HCEC 1CT (cell line): ENCODE data around the gene IQGAP1.
"Not testable (repeated sequence)": the region's sequence is repeated elsewhere in the genome, so short reads cannot be mapped to it uniquely, and the experiment has no call there.

Experiments
- DNase-seq: peaks from one replicate; pipeline ENCODE4 v3.0.0-alpha.2; 2017

The IQGAP1 gene

GRCh38 chr15:90410316-90410715, 22.3 kb downstream of the IQGAP1 start:
- DNase-seq, result not testable (repeated sequence)

DNA sequence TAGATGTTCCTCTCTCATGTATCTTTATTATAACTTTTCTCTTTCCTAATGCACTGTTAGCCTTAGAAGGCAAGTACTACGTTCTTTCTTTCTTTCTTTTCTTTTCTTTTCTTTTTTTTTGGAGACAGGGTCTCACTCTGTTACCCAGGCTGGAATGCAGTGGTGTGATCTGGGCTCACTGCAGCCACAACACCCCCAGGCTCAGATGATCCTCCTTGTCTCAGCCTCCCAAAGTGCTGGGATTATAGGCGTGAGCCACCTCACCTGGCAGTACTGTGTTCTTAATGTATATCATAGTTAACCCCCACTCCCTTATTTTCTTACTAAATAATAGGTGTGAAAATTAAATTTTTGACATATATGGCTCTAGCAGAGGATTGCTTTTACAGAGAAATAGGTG, 23.1 kb downstream of the IQGAP1 start:
- no peak for DNase-seq

- peak; percentile 56 for DNase-seq
Measured at GRCh38 chr15:90412356-90413194, 24.5 kb downstream of the IQGAP1 start.

GRCh38 chr15:90413411-90414379, 25.7 kb downstream of the IQGAP1 start:
- peak; percentile 63 for DNase-seq

GRCh38 chr15:90414408-90415028, 26.5 kb downstream of the IQGAP1 start:
- DNase-seq, result peak; percentile 75

DNA sequence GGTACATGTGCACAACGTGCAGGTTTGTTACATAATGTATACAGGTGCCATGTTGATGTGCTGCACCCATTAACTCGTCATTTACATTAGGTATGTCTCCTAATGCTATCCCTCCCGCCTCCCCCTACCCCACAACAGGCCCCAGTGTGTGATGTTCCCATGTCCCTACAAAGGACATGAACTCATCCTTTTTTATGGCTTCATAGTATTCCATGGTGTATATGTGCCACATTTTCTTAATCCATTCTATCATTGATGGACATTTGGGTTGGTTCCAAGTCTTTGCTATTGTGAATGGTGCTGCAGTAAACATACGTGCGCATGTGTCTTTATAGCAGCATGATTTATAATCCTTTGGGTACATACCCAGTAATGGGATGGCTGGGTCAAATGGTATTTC, 28.0 kb downstream of the IQGAP1 start:
- DNase-seq, result not testable (repeated sequence)

- no peak for DNase-seq
Measured at GRCh38 chr15:90418627-90419026, 30.6 kb downstream of the IQGAP1 start.

GRCh38 chr15:90419206-90419605, 31.2 kb downstream of the IQGAP1 start:
- peak; percentile 44 for DNase-seq

DNA sequence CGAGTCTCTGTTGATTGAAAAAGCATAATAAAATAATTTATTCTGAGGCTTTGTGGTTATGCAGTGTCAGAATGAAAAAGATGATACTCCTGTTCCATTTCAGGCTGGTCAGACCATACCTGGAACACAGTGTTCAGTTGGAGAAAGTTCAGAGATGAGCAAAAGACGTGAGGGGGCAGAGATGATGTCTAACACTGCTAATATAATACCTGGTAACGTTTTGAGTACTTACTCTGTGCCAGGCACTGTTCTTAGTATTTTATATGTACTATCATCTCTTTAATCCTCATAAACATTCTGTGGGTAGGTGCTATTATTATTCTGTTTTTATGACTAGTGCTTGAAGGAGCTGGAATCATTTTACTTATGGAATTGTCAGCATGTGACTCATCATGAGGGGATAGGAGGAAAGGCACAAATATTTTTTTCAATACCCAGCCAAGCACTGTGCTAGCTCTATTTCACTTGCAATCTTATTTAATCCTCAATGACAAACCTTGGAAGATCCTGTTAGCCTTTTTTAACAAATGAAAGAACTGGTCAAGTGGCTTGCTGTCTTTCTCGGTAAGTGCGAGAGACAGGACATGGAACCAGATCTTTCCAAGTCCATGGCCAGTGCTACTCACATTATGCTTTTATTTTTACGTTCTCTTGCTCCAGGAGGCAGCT, 31.8 kb downstream of the IQGAP1 start:
- peak; percentile 93 for DNase-seq

GRCh38 chr15:90420451-90420850, 32.4 kb downstream of the IQGAP1 start:
- no peak for DNase-seq

DNA sequence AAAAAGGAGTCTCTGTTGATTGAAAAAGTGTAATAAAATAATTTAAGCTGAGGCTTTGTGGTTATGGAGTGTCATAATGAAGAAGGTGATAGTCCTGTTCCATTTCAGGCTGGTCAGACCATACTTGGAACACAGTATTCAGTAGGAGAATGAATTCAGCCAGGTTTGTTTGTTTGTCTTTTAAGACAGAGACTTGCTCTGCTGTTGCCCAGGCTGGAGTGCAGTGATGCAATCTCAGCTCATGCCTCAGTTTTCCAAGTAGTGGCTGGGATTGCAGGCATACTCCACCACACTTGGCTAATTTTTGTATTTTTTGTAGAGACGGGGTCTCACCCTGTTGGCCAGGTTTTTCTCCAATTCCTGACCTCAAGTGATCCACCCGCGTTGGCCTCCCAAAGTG, 33.5 kb downstream of the IQGAP1 start:
- no peak for DNase-seq

DNA sequence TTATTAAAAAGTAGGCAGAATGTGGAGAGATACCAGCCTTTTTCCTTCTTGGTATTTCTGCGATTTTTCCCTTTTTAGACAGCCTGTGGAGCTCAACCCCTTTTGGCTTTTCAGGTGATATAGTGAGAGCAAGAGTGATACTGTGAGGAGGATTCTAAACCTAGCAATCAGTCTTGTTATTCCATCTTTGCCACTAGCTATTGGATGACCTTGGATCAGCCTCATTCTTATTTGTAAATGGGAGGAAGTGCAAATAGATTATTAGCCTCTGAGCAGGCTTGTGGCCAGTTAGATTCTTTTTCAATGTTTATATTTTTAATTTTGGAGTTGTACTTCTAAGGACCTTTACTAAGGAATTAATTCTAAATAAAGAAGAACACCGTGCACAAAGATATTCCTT, 34.0 kb downstream of the IQGAP1 start:
- no peak for DNase-seq

GRCh38 chr15:90422936-90423335, 34.9 kb downstream of the IQGAP1 start:
- no peak for DNase-seq

GRCh38 chr15:90423801-90424319, 35.8 kb downstream of the IQGAP1 start:
- no peak for DNase-seq

- no peak for DNase-seq
Measured at GRCh38 chr15:90425726-90426346, 37.8 kb downstream of the IQGAP1 start.

DNA sequence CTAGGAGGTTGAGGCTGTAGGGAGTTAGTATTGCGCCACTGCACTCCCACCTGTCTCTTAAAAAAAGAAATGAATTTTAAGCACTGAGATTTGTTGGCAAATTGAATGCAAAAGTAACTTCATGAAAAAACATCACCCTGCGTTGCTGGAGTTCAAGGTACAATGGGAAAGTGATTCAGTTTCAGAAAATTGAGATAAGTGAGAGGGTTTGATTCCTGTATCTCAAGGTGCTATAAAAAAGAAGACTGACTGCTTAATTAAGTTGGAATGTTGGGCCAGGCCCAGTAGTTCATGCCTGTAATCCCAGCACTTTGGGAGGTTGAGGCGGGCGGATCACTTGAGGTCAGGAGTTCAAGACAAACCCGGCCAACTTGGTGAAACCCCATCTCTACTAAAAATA, 39.1 kb downstream of the IQGAP1 start:
- no peak for DNase-seq

GRCh38 chr15:90432253-90432652, 44.2 kb downstream of the IQGAP1 start:
- DNase-seq, result no peak

- DNase-seq, result no peak
Measured at GRCh38 chr15:90435652-90436337, 47.8 kb downstream of the IQGAP1 start.

- no peak for DNase-seq
Measured at GRCh38 chr15:90436952-90437351, 48.9 kb downstream of the IQGAP1 start.

- DNase-seq, result no peak
Measured at GRCh38 chr15:90437516-90437915, 49.5 kb downstream of the IQGAP1 start.

- no peak for DNase-seq
Measured at GRCh38 chr15:90439946-90440345, 51.9 kb downstream of the IQGAP1 start.
